Activated CD4-positive, CD25-positive, alpha-beta regulatory T cell treated with anti-CD3 and anti-CD28 coated beads, Interleukin-2, amount 50 U/mL, for 24 hours (primary cell): ENCODE data around the gene CTDP1.

ENCODE experiments used
- ATAC-seq, 2 donors: fragments of 150-1000 bp; cut with Tn5 transposase; one replicate each; pipeline ENCODE4 v1.10.0; 2021; ENCODE audit warnings: mild to moderate bottlenecking in 1 of 2, moderate library complexity in 1 of 2

CTDP1 gene

DNA sequence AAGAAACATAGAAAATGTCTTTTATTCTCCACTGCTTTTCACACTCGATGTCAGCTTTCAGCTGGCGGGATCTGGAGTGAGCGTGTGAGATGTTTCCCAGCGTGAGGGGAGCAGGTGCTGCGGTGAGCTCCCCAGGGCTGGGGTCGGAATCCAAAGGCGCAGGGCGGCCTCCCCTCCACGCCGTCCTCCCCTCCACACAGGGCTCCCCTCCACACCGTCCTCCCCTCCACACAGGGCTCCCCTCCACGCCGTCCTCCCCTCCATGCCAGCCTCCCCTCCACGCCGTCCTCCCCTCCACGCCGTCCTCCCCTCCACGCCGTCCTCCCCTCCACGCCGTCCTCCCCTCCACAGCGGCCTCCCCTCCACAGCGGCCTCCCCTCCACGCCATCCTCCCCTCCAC lies 91.2 kb downstream of the CTDP1 start:
- no peak for ATAC-seq

DNA sequence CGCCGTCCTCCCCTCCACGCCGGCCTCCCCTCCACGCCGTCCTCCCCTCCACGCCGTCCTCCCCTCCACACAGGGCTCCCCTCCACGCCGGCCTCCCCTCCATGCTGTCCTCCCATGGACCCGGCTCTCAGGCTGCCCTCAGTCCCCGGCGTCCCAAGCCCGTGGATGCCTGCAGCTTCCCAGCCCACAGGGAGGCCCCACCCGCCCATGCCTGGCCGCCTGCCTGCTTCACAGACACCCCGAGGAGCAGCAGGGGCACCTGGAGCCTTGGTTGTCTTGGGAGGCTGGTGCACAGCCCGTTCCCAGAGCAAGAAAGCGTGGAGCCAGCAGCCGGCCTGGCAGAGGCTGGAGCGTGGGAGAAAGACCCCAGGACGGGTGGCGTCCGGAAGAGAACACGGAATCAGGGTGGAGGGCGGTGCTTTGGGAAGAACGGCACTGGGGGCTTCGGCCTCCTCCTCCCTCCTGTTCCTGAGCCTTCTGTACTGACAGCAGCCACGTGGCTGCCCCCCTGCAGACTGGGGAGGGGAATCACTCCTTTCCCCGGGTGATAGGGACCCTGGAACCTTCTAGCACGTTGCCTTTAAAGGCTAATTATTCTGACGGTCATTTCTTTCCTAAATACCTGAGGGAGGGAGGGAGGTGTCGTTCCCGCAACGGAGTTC lies 92.0 kb downstream of the CTDP1 start:
- ATAC-seq, result no peak

DNA sequence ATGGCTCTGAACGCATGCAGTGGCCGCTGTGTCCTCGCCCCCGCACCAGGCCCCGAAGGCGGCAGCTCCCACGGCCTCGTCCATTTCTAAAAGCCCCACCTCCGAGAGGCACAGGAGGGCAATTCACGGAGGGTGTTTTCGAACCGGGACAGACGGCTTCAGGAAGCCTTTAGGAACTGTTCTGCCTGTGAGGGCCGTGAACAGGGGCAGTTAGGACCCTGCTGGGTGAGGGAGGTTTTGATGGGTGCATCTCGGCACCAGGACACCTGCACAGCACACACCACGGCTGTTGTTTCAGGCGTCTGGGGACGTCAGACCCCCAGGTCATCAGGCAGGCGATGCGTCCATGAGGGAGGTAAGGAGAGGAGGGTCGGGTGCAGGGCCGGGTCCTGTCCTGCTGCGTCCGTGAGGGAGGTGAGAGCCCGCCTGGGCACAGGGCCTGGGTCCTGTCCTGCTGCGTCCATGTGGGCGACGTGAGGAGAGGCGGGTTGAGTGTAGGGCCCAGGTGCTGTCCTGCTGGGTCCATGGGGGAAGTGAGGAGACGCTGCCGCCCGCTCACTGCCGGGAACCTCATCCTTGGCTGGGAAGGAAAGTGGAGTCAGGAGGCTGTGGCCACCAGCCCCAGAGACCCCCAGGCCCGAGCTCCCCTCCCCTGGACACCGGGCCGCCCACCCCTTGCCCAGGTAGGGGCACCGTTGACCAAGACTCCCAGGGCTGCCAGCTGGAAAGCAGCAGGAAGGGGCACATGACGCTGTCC lies 92.7 kb downstream of the CTDP1 start:
- ATAC-seq, result no peak

DNA sequence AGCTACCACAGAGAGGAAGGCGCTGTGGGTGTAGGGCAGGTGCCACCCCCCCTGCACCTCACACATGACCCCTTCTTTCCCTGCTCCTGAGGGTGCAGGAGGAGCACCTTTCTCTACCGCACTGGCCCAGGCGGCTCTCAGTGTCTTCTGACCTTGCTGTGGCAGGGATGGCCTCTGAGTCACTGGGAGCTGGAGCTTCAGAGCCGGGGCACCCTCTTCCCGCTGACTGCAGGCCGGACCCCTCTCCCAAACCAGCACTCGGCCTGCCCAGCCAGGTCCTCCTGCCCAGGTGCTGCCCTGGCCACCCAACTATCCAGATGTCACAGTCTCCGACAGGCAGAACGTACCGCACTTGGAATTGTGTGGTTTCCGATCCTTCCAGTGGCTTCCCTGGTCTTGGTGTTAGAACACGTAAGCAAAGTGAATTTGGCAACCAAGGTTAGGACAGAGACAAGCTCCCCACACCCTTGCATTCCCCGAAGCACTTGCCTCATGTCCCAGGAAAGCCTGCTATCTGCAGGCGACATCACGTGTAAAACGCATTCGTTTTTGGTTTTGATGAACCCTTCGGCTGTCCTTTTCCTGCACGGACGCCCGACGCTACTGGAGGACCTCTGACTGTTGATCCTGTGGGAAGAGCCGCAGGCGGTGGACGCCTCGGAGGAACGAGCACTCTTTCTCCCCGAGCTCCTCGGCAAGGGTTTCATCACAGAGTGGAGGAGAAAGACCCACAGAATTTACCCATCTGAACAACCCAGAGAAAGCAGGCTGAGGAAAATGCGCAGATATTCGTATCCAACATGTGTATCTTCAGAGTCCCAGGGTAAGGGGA lies 93.5 kb downstream of the CTDP1 start:
- ATAC-seq, result no peak

DNA sequence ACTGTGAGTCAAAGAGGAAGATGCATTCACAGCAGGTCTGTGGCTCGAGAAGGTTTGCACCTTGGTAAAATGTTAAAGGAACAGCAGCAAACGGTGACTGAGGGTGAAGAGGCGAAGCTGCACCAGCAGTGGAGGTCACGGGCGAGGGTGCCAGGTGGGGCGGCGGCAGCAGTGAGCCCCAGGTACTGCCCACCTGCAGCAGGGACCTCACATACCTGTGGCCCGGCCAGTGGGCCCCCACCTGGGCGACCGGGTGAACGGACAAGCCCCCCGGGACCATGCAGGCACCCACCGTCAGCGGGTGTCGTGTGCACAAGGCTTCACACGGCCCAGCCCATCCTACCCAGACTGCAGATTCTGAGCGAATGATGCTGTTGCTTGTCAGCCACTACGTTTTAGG lies 94.5 kb downstream of the CTDP1 start:
- ATAC-seq, result no peak

DNA sequence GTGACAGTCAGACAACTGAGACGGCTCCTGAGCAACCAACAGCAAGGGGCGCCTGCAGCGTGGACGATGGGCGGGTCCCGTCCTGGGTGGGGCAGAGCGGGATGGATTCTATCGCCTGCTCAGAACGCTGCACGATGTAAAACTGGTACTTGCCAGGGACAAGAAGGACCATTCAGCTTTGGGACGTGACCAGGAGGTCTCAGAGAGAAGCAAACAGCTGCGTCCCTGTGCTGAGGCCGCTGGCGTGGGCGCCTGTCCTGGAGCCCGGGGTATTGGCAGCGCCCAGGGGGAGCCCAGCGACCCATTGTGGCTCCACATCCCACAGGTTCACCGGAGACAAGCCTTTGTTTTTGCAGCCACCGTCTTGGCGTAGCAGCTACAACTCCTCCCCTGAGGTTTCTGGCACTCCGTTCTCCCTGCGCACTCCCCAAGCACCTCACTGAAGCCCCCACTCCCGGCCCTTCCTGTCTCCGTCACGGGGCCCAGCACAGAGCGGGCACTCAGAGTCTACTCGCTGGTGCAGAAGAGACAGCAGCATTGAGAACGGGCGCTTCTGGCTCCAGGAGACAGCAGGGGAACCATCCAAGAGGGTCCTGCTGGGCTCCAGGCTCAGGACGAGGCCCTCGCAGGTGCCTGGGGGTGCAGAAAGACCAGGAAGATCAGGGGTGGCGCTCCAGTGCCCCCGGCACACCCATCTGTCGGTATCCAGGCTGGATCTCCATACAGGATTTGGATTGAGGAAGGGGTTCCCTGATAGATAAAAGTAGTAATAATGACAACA lies 96.0 kb downstream of the CTDP1 start:
- ATAC-seq, result no peak

DNA sequence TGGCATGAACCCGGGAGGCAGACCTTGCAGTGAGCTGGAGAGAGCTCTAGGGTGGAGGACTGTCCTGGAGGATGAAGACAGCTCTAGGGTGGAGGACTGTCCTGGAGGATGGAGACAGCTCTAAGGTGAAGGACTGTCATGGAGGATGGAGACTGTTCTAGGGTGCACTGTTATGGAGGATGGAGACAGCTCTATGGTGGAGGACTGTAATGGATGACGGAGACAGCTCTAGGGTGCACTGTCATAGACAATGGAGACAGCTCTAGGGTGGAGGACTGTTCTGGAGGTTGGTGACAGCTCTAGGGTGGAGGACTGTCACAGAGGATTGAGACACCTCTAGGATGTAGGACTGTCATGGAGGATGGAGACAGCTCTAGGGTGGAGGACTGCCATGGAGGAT lies 97.1 kb downstream of the CTDP1 start:
- ATAC-seq, result no peak

DNA sequence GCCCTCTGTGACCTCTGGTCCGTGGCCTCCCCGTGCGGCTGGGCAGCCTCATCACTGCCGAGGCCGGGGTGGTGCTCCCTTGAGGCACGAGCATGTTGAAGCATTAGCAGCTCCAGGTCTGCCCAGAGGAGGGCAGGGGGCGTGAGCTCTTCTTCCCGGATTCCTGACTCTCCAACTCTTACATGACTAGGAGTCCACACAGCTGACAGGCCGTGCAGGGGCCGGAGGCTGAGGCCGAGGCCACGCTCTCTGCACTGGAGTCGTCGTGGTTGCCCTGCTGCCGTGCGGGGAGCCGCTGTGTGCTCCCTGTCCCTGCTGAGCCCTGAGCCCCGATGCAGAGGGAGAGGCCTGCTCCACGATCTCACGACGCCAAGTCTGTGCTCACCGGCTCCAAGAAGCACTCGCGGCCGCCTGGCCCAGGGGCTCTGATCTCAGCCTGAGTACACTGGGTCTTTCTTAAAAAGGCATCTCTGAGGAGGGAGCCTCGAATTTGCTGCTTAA lies 98.7 kb downstream of the CTDP1 start:
- ATAC-seq, result no peak

DNA sequence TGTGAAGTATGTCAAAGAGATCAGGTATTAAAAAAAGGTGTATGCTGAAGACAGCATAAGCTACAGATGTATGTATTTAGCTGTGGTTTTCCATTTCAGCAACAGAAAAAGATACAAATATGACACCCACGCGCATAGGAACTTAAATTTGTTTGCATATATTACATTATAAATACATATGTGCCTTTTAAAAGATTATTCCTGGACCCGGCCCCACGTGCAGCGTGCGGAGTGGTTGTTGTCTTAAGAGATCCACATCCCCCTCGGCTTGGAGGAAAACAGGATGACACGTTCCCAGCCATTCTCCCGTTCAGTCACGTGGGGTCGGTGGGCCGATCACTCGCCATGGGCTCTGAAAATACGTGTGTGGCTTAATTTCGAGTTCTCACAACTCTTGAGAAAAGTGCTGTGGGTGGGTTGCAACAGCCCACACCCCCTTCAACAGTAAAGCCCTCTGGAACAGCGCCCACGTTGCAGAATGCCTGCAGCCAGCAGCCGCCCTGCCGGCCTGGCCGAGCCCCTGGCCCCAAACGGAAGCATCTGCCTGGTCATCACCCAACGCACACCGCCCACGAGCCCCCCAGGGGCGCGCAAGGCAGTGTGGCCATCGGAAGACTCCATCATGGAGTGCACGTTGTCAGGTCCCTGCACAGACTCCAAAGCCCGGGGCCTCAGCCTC lies 99.6 kb downstream of the CTDP1 start:
- no peak for ATAC-seq

DNA sequence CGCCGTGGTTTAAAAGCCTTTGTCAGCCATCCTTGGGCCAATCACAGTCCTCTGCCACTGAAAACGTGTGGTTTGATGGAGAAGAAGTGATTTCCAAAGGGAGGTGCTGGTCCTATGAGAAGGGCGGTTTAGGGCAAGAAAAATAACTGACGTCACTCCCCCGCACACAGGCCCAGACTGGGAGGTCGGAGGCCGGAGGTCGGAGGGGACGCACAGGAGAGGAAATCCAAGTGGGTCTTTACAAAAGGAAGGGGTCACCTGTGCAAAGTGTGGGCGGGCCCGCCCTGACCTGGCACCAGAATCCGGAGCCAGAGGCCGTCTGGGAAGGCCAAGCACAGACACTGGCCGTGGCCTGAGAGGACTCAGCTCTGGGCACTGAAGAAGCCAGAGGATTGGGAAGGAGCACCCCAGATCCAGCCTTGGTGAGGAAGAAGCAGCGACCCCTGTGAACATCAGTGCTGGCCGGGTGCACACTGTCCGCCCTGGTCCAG lies 100.1 kb downstream of the CTDP1 start:
- ATAC-seq, result no peak

DNA sequence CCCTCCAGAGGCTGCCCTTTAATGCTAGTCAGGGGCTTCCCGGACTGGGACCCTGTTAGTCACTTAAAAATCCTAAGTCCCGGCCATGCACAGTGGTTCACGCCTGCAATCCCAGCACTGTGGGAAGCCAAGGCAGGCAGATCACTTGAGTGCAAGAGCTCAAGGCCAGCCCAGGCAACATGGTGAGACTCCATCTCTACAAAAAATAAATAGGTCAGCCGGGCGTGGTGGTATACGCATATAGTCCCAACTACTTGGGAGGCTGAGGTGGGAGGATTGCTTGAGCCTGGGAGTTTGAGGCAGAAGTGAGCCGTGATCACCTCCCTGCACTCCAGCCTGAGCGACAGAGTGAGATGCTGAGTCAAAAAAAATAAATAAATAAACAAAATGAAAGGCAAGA lies 100.9 kb downstream of the CTDP1 start:
- no peak for ATAC-seq

DNA sequence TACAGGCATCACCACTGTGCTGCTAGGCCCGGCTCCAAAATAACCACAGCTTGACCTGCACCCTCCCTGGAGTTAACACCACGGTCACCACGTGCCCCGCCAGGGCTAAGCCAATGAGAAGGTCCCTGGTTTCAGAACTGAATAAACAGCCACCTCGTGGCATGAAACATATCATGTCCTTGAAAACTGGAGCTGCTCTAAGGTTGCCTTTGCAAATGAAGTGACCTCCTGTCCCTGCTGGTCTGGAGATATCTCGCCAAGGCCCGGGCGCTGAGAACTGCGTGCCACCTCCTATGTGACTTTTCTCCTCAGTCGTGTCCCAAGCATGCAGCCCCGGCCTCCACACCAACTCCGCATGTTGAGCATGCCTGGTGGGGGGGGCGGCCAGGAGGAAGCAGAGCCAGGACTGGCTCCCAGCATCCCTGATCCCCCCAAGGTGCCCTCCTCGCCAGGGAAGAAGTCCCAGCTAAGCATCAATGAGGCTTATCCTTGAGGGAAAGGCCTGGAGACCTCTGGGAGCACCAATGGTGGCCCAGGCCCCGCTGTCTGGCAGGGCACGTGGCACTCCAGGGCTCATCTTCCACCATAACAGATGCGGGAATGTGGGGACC lies 101.8 kb downstream of the CTDP1 start:
- ATAC-seq, result no peak

DNA sequence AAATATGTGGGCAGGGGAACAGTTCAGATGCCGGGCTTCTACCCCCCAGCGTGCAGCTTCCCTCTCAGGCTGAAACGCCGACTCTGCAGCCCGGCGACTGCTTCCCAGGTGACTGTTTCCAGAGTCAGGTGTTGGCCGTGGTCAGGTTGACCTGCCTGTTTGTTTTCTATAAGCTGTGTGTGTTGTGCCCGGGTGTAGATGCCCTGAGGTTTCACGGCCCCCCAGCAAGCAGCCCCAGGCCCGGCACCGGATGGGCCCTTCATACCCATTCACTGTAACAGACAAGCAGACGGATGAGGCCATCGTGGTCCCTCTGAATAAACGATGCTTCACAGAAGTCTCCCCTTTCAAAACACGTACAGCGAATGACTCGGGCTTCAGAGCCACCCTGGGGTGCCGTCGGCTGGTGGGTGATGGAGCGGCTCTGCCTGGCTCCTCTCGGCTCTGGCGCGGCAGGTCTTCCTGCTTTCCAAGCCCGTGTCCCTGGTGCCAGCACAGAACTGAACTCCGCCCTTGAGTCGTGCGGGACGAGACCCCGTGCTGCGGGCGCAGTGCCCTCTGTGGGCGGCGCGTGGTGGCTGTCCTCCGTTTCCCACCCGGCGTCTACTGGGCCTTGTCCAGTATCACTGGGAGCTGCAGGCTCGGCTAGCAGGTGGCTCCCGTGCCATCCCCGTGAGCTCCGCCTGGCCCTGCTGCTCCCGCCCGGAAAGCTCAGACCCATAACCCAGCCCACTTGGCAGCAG lies 103.1 kb downstream of the CTDP1 start:
- no peak for ATAC-seq

DNA sequence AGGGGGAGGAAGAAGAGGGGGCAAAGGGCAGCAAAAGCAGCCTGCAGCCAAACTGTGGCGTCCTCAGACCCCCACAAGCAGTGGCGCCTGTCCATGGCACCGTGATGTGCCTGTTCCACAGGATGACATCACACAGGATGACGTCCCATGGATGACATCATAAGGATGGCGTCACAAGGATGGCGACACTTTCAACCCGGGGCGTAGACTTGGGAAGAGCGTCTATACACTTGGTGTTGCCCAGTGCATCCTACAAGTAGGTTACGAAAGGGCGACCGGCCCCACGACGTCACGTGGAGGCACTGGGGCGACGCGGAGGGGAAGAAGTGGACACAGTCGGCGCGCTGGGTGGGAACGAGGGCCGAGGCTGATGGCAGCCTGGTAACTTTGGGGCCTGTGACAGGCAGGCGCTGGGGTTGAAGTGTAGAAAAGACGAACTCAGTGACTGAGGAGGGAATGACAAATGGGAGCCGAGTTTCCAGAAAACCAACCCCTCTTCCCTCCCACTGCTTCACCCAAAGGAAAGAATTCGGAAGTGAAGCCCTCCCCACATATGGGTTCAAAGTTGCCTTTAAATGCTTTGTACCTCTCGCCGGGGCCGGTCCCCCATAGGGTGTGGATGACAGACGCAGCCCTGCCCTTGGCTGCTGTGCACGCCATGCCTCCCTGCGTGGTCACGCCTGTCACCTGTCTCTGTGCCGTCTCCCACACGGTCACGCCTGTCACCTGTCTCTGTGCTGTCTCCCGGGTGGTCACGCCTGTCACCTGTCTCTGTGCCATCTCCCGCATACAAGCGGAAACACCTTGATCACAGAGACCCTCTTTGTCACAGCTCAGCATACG lies 104.7 kb downstream of the CTDP1 start:
- no peak for ATAC-seq

DNA sequence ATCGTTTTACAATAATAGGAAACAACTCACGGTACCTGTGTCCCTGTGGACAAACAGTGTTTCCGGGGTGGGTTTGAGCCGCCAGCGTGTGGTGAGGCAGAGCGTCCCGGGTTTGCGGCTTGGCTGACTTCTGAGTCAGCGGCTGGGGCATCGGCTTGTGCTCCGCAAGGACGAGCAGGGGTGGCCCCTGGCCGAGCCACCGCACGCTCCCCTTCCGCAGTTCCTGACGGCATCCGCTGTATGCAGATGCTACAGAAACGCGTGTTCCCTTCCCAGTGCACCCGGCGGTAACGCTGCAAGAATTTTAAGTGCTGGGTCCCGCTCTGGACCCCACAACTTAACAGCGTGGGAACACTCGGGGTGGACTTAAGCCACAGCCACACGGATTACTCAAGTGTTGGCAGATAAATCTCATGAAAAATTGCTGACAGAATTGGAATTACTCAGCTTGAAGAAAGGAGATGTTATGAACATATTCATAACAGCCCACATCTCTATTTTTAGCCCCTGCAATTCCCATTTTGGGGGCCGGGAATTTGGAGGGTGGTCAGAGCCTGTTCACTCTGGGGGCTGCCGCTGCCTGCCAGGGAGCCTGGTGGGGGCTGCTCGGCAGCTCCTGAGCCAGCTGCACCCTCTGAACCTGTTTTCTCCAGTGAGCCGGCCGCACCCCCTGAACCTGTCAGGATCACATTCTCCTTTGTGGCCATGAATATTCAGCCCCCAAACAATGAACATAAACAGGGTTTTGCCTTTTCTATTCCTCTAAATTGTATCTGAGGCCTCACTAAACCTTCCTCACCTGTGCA lies 105.6 kb downstream of the CTDP1 start:
- ATAC-seq, result no peak

DNA sequence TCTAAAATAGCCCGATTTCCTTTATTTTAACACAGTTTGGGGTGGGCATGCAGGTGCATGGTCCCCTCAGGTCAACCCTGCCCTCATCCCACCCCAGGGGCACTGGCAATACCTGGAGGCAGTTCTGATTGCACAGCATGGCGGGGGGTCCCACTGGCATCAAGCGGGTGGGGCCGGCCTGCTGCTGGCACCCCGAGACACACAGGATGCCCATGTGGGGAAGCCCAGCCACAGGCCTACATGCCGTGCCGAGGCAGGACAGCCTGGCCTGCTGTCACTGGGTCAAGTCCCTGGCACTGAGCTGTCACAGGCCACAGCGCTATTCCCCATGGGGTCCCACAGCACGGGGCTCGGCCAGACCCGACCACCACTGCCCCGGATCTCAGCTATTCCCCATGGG lies 106.2 kb downstream of the CTDP1 start:
- ATAC-seq, result no peak

DNA sequence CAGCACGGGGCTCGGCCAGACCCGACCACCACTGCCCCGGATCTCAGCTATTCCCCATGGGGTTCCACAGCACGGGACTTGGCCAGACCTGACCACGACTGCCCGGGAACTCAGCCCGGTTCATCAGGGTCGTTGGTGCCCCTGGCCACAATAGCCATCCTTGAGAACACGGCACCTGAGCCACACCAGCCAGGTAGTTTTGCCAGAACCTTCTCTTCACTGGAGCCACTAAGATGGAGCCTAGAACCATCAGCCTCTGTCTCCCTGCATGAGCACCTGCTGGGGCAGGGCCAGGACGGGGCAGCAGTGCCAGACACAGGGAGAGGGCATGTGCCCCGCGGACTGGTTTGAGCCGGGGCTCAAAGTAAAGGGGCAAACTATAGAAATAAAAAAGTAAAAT lies 106.7 kb downstream of the CTDP1 start:
- no peak for ATAC-seq

DNA sequence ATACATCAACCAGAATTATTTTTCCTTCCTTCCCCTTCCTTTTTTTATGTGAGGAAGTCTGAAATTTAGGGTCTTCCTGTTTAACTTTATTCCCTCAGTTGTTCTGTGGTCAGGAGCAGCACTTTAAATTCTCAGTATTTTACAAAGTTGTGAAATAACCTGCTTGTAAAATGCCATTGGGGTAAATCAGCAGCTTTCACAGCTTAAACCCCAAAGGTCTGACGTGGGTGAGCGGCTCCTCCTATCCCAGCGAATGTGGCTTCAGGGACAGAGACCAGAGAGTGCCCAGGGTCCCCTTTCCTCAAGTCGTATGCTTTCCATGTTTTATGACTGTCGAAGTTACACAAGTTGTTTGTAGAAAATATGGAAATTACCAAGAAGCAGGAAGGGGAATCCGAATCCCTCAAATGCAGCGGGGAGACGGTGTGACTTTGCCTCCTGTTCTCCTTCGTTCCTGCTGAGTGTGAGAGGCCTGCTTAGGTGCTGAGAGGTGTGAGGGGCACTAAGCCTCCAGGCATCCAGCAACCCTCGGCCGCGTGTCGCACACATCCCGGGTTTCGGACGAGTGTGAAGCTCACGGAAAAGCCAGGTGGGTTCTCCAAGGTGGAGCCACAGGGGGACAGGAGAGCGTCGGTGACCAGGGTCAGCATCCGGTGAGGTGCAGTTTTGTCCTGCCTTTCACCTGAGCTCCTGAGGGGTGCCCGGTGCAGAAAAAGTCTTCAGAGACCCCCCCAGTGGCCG lies 107.4 kb downstream of the CTDP1 start:
- ATAC-seq, result no peak
